ENCODE data around the gene PRR7.

DNA sequence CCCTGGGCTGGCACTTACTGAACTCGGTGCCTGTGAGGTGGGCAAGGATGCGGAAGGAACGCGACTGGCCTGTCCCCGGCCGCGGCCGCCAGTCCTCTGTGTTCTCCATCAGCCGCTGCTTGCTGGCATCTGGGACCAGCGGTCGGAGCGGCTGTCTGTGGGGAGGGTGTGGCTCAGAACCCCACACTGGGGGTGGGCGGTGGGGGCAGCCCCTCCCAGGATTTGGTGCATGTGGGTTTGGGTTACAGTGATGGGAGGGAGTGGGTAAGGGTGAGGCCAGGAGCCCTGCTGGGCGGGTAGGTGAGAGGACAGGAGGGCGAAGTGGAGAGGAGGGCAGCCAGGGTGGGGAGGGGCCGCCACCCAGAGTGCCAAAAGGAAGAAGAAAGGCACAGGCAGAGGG lies 44.4 kb downstream of the PRR7 start:
- TF ChIP-seq, protein P1, sequence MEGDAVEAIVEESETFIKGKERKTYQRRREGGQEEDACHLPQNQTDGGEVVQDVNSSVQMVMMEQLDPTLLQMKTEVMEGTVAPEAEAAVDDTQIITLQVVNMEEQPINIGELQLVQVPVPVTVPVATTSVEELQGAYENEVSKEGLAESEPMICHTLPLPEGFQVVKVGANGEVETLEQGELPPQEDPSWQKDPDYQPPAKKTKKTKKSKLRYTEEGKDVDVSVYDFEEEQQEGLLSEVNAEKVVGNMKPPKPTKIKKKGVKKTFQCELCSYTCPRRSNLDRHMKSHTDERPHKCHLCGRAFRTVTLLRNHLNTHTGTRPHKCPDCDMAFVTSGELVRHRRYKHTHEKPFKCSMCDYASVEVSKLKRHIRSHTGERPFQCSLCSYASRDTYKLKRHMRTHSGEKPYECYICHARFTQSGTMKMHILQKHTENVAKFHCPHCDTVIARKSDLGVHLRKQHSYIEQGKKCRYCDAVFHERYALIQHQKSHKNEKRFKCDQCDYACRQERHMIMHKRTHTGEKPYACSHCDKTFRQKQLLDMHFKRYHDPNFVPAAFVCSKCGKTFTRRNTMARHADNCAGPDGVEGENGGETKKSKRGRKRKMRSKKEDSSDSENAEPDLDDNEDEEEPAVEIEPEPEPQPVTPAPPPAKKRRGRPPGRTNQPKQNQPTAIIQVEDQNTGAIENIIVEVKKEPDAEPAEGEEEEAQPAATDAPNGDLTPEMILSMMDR (IDR thresholded peaks at IDR 0.05) = no peak
- TF ChIP-seq POLR2A (IDR thresholded peaks at IDR 0.05) = no peak

Data from esophagus squamous epithelium (tissue), 4 donors.